HG03103 (cell line): ENCODE results near the gene SEMA5A.

Source experiments
- ATAC-seq: cut with Tn5 transposase; IDR thresholded peaks from one replicate; pipeline ENCODE4 v1.9.1; 2021; ENCODE audit warnings: low read depth; ENCODE audit not compliant: unreplicated experiment

The SEMA5A gene

DNA sequence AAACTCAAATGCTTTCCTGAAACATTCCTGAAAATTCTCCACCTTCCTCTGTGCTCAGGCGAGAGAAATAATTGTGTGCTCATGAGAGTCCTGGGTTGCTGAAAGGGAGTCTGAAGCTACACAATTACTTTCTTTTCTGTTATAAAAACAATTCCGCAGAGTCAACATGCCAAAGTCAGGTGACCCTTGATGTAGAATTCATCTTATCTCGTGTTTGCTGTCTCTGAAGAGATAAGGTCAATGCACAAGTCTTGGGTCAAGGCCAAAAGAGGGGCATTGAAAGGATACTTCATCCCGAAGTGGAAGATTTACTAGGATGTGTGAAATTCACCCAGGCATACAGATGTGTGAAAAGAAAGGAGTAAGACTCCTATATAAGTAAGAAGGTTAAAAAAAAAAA, 493.5 kb downstream of the SEMA5A start:
- ATAC-seq = no peak

DNA sequence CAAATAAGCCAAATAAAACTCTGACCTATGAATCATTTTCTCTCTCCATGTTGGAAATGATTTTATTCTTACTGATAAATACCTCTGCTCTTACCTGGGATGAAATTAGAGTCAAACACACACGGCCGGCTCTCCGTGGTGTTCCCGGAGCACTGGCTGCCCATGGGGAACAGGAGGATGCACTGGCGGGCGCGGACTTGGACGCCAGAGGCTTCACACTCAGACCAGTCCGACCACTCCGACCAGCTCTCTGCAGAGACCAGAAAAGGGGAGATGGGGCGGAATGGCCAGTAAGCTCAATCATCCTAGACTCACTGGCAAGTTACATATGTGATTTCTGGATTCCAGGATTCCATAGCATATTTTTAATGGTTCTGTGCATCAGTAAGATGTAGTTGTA, 494.1 kb downstream of the SEMA5A start:
- ATAC-seq = no peak

DNA sequence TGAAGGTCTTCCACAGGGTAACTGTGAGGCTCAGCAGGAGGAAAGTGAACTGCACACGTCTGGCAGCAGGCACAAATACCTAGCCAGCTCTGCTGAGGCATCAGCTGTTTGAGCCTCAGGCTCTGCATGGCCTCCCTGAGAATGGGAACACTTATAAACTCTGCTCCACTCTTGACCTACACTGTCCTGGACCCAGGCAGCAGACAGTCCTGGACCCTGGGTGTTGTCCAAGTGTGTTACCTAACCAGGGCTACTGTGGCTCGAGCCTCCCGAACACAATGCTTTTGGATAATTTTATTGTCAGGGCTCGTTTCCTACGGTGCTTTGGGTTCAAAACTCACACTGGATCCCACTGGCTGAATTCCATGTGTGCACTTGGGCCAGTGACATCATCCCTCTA, 497.9 kb downstream of the SEMA5A start:
- ATAC-seq = no peak

DNA sequence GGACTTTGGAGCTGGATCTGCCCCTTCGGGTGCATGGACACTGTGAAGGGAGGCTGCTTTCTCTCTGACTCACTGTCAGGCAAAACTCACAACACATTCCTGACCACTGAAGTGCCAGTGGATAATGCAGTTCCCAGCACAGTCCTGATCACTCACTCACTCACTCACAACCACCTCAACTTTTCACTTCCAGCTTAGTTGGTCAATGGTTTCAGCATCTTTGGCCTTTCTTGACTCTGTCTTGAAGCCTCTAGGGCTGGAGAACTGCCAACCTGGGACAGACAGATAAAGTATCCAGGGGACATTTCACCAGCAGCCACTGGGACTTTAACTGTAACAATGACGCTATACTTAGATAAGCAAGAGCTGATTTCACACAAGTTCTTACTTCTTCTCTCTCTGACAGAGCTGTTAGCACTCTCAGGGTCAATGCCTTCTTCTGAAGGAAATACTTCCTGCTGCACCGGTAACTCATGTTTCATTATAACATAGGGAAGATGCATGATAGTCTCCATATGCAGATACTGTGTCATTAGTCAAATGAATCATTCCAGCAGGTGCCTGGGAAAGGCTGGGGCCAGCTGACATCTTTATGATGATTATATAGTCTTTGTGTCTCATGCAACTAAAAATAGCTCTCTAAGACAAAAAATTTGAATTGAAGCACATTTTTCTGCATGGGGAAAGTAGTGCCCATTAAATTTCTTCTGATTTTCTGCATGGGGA, 499.0 kb downstream of the SEMA5A start:
- no peak for ATAC-seq

DNA sequence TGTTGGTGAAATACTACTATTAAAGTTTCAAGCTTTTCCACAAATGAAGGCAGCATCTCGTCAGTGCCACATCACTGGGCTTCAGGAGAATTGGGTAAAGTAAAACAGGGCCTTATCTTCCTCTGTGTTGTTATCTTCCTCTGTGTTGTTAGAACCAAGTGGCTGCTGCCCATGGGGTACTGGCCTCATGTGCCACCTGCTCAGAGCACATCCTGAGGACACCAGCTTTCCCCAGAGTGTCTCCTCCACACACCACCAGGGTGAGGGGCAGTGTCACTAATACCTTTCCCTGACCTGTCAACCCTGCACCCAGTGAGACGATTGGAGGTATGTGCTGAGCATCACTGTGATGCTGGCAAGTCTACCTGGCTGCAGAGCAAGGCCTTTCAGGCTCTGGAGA, 499.9 kb downstream of the SEMA5A start:
- no peak for ATAC-seq

DNA sequence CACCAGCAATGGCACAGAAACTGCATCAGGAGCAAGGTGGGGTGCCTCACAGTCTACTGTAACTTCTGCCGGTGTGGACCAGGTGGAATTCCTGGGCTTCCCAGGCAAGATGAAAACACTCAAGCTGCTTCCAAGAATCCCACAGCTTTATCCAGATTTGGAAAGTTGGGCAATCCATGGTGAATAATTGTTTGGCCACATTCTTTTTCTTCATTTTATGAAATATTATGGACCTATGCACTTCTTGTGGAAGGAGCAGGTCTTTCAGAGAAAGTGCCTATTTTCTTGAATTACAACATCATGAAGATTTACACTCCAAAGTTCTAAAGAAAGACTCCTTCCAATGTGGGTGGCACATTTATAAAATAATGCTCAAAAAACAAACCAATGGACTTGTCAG, 503.6 kb downstream of the SEMA5A start:
- ATAC-seq = no peak

DNA sequence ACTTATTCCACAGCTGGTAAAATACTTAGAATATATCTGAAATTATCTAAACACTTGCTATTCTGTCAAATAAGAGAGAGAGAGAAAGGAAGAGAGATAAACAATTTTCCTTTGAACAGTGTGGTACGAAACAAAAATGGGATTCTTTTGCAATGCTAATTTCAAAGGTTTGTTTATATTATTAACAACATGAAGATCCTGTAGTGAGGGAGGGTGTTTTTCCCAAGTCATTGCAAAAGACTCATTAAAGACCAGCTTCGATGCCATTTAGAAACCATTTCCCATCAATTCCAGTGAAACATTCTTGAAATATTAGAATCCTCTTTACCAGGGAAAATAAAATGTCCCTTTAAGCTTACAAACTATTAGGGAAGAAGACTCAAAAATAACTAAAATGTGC, 505.4 kb downstream of the SEMA5A start:
- no peak for ATAC-seq

DNA sequence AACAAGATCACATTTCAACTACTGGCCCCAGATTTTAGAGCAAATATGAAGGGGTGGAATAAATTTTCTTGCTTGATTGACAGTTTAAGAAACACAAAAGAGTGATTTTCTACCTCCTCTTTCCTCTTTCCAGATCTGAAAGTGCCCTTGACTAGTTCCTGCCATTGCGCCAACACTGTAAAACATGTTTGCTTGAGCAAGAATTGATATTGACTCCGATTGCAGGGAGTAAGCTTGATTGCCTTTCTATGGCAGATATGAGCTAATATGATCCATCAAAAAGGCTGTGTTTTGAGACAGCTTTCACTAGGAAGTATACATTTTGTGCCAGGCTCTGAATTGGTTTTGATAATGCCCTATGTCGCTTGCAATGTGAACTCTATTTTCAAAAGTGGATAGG, 508.8 kb downstream of the SEMA5A start:
- no peak for ATAC-seq

DNA sequence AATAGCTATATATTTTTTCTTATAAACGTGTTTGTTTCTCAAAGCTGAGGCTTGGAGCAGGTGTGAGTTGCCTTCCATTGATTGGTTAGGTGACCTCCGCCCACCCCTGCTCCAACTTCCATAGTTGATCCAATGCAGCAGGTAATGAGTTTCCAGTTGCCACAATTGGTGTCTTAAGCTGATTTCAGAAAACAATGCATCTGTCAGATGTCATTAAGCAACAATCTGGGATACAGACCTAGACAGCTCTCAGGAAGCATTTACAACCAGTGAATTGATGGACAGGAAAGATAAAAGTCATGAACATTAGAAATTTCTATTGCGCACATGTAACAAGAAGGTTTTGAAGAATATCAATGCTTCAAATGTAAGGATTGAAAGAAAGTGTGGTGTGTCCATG, 510.5 kb downstream of the SEMA5A start:
- ATAC-seq = no peak

DNA sequence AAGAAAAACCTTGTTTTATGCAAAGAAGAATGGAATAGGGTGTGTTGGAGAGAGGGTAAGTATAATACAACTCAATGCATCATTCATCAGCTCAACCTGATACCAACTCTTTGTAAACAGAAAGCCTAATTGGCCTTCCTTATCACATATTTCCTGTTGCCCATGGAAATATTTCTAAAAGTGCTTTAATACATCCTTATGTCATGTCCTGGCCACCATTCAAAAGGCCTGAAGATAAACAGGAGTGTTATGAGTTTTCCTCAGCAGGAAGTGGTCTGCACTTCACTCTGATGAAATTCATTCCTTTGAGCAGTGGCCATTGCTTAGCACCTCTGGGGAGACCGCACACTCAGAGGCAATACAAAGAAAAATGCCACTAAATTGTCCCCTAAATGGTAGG, 511.2 kb downstream of the SEMA5A start:
- ATAC-seq = no peak

DNA sequence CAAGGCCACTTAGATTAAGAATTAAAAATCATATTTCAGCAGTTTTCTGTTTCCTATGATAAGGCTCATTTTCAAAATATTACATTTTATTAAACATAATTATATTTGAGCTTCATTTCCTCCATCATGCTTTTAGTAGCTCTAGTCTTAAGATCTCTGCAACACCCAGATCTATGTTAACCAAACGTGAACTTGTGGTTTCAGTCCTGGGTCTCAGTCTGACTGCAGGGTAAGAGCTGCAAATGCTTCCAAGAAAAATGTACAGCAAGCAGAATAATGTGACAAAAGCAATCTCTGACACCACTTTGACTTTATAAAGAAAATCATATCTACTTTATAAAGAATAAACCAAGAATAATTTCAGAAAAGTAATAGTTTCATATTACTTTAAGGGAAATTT, 512.4 kb downstream of the SEMA5A start:
- no peak for ATAC-seq

DNA sequence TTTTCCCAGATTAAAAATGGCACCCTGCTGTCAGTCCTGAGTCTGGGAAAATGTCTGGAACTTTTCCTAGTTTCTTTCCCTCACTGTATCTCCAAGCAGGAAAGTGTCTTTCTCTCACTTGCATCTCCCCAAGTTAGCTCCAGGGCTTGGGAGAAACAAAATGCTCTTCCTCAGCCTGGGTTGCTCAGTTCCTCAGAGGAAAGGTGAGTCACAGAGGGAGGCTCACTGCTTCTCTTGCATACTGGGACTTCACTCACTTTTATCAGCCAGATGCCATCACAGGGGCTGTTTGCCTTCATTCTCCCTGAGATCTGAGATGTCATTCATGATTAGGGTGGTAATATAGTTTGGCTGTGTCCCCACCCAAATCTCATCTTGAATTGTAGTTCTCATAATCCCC, 519.9 kb downstream of the SEMA5A start:
- ATAC-seq = no peak

DNA sequence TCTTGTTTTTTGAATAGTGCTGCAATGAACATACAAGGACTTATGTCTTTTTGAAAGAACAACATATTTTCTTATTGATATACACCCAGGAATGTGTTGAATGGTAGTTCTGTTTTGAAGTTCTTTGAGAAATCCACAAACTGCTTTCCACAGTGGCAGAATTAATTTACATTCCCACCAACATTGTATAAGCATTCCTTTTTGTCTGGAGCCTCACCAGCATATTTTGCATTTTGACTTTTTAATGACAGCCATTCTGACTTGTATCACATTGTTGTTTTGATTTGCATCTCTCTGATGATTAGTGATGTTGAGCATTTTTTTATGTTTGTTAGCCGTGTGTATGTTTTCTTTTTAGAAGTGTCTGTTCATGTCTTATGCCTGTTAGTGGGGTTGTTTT, 524.9 kb downstream of the SEMA5A start:
- ATAC-seq = no peak

DNA sequence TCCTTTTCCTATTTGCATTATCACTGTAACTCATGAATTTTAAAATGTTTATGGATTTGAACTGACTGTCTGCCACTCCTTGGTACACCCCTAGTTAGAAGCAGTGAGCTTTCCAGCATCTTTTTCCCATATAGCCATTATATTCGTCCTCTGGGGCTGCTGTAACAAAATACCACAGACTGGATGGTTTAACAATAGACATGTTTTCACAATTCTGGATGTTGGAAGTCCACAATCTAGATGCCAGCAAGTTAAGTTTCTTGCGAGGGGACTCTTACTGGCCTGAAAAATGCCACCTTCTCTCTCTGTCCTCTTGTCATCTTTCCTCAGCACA, 530.0 kb downstream of the SEMA5A start:
- no peak for ATAC-seq

DNA sequence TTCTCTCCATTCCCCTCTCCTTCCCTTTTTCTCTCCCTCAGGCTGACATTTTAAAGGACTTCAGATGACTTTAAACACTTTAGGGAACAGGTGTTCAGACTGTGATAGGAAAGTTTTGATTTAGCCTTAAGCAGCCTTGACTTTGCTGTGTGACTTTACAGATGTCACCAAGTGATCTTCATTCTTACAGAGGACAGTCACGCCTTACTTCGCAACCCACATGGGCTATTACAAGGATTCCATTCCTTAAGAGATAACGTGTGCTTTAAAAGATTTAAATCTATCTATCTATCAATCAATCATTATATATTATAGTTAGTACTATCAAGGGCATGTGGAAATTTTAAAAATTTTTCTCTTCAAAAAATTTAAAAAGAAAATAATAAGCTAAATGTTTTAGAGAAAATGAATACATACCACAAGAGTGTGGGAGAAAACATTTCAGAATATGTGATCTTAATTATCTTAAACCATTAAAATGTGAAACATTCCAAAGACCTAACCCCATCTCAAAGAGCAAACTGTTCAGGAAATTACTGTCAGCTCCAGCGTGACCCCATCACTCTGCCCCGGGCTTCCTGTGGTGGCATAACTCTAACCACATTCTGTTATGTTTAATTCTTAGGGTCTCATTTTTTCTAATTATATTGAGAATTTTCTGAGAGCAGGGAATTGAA, 530.5 kb downstream of the SEMA5A start:
- ATAC-seq = no peak

DNA sequence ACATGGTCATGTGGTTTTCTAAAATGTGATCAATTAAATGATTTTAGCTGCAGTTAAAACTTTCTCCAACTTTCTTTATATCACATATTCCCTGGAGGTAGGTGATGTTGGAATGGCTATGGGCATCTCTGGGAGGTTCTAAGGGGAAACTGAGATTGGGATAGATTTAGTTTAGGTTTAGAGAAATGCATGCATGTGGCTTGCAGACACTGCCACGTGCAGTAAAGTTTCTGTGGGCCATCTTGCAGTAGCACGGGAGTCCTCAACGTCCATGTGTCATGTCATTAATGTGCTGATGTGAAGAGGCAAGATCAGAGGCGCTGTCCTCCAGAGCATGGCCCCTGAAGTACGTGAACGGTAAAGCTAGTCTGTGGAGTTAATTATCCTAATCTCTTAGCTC, 532.7 kb downstream of the SEMA5A start:
- ATAC-seq = no peak

DNA sequence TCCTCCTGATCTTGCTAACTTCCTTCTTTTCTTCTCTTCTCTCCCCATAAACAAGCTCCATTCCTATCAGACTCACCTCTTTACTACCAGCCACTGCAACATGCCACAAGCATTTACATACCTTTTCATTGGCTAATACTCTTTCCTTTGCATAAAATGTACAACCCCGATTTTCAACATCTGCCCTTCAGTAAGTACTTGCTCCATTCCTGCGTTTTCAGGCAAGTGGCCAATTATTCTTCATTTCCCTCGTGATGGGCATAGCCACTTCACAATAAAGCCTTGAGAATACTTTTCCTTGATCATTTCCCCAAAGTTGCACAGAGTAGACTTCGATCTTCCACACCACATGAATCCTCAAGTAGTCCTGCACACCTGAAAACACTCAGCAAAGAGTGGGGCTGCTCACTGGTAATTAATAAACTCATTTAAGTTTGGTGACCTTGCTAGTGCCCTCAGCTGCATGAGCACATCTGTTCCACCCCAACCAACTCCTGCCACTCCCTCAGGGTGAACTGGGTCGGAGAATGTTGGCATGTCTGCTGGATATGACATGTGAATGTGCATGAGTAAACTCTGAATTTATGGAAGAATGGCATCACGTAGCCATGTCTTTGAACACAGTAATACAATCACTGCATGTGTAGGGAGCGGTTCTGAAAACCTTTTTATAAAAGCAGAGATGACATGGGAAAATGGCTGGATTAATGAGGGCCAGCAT, 535.8 kb downstream of the SEMA5A start:
- no peak for ATAC-seq

DNA sequence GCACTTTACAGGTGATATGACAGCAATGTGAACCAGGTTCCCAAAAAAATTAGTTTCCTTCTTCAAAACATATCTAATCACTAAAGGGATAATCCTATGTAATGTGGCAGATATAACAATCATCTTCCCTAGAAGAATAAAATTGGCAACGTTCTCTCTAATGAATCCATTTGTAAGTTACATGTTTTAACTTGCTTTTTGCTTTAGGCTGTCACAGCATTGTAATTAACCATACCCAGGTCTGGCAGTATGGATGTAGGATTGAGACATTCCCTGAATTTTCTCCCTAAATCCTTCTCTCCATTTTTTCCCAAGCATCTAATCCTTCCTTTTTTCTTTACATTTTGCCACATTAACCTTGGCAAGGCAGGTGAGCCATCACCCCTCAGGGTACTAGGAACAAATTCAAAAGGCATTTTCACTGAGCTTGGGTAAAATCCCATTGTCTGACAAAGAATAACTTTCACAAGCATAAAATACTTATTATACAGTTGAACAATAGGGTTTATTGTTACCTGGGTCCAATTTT, 548.3 kb downstream of the SEMA5A start:
- no peak for ATAC-seq

DNA sequence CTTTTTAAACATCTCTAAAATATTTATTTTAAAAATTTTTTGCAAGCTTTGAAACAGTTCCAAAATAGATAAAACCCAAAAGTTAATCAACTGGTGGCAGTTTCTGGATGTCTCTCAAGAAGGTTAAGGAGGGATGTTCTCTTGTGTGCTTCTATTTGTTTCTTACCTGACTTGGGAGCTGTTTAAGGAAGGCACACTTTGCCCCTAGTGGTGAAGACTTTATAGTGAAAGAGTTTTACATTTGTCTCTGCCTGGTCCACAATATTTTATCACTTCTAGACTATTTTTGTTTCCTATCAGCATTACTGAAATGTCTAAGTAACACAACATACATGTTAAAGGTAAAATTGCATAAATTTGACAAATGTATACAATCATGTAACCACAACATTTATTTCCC, 552.8 kb downstream of the SEMA5A start:
- no peak for ATAC-seq
